HG03066 (cell line): ENCODE data around the gene RNASE11.

Experiments
- ATAC-seq: cut with Tn5 transposase; IDR thresholded peaks from one replicate; pipeline ENCODE4 v1.9.1; 2021; ENCODE audit warnings: low read depth; ENCODE audit not compliant: unreplicated experiment

The RNASE11 gene

DNA sequence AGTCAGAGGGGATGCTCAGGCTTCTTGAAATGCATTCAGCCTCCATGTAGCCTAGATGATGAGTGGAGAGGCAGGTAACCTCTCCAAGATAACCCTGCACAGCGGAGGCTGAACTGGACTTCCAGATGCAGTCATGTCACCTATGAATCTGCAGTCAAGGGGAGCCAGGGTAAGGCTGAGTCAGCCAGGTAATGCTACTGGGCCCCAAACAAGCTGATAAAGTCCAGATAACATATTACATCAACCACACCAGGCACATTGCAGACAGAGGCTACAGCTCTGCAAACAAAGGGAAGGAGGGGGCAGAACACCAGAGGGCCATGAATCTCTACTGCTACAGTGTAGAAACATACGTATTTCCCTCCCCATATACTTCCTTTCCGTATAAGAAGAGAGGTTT is 40.9 kb downstream of the RNASE11 start:
- ATAC-seq: no peak

DNA sequence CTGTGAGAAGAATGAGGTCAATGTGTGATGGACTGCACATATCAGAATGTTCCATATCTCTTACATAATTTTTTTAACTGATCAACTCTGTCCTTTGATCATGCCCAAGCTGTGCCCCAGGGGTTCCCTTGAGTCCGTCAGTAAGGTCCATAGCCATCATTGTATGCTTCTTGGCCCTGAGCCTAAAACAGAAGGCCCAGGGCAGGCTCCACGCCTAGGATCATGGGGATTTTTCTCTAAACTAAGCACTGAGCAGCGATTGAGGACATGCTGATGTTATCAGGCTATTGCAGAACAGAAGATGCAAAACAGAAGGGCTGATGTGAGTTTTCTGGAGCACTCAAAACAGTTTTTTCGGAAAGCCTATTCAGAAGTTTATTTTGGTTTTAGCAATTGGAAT is 47.9 kb downstream of the RNASE11 start:
- ATAC-seq: no peak
